ENCODE measurements around the gene ANKS1A. TPM values are rescaled to one million over a fixed set of nuclear protein-coding genes. Genes with fewer than 3 reads are reported as not detected.

Gene ANKS1A
- total RNA-seq, 4 donors from 2014 or later = 12.1 to 31.8 (median 24.1) TPM

DNA sequence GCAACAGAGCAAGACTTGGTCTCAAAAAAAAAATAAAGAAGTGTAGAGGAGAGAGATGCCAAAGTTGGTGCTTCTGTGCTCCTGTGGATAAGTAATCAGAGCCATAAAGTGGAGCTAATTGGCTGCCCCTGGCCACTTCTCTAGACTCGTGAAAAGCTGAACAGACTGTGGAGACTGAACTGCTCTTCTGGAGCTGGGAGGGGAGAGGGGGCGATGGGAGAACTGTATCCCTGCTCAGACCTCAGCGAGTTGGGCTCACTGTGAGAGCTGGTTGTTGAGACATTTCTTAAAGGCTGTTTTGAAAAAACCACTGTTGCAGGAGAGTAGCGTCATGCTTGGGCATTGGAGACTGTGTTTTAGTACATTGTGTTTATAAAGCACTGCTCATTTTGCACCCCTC is 126.4 kb downstream of the ANKS1A start:
- H3K4me3 ChIP-seq = no peak overlapping the region
- H3K27ac ChIP-seq = peak overlapping the region; percentile 87 to 88
- TF ChIP-seq, protein P1, sequence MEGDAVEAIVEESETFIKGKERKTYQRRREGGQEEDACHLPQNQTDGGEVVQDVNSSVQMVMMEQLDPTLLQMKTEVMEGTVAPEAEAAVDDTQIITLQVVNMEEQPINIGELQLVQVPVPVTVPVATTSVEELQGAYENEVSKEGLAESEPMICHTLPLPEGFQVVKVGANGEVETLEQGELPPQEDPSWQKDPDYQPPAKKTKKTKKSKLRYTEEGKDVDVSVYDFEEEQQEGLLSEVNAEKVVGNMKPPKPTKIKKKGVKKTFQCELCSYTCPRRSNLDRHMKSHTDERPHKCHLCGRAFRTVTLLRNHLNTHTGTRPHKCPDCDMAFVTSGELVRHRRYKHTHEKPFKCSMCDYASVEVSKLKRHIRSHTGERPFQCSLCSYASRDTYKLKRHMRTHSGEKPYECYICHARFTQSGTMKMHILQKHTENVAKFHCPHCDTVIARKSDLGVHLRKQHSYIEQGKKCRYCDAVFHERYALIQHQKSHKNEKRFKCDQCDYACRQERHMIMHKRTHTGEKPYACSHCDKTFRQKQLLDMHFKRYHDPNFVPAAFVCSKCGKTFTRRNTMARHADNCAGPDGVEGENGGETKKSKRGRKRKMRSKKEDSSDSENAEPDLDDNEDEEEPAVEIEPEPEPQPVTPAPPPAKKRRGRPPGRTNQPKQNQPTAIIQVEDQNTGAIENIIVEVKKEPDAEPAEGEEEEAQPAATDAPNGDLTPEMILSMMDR (IDR thresholded peaks at IDR 0.05) = no peak
- no peak for TF ChIP-seq POLR2A (IDR thresholded peaks at IDR 0.05)
- no peaks in the 10 kb centered on the region for H3K27me3 ChIP-seq
- intact Hi-C loops (cut with DNase I; ENCODE audit: low total_unique reads) = no loop called here
- H3K36me3 ChIP-seq = no peaks in the 10 kb centered on the region
- H3K4me1 ChIP-seq = no peaks in the 10 kb centered on the region
- no peaks in the 10 kb centered on the region for H3K9me3 ChIP-seq
- no peak for DNase-seq

DNA sequence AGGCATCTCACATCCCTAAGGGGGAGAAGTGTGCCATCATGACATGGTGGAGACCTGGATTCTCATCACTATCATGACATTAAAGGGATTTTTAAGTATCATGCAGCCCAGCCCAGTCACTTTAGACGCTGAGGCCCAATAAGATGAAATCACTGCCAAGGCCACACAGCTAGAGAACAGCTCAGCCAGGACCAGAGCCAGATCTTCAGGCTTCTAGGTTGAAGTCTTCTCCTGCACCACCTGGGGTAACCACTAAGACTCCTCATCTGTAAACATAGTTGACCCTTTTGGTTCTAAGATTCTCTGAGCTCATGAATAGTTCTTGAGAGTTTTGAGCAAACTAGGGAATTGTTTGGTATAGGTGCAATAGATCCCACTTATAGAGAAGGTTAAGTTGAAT is 126.9 kb downstream of the ANKS1A start:
- TF ChIP-seq, protein P1 (IDR thresholded peaks at IDR 0.05) = no peak
- TF ChIP-seq POLR2A (IDR thresholded peaks at IDR 0.05) = no peak
- Histone ChIP-seq H3K4me1 (no peaks in the 10 kb centered on the region), H3K27ac (peak overlapping the region; percentile 87 to 88), H3K27me3 (no peaks in the 10 kb centered on the region), H3K36me3 (no peaks in the 10 kb centered on the region), H3K4me3 (no peak overlapping the region), H3K9me3 (no peaks in the 10 kb centered on the region)
- intact Hi-C loops (cut with DNase I; ENCODE audit: low total_unique reads) = no loop called here
- no peak for DNase-seq

DNA sequence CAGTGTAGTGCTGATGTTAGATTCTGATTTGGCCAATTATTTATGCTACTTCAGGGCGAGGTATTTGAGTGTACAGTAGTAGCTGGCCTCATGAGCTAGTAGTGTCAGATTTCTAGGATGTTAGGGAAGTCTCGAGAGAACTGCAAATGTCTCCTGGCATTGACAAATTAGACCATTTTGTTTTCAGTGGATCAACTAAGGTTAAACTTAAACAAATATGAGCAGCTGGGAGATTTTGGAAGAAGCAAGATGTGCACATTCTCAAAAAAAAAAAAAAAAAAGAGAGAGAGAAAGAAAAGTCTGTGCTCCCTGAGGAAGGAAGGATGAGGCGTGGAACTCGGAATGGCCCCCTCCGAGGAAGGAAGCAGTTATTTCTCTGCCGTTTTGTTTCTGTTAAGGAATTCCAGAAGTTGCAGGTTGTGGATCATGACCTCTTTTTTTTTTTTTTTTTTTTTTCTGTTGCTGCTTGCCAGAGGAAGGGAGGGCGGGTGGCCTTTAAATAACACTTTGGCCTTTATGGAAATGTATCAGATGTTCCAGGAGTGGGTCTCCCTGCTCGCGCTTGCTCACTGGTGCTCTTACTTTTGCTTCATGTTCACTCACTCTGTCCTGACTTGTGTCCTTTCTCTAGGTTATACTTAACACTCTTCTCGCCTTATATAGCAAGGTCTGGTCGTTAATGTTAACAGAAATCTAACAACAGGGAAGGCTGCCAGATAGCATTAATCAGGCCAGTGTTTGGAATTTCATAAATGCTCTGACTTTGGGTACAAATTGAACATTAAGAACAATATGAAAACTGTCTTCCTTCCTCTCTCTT is 127.7 kb downstream of the ANKS1A start:
- H3K27ac ChIP-seq = peak overlapping the region; percentile 87 to 88
- intact Hi-C loops (cut with DNase I; ENCODE audit: low total_unique reads) = no loop called here
- H3K4me1 ChIP-seq = no peaks in the 10 kb centered on the region
- peak; percentile 41 to 65 for DNase-seq
- no peaks in the 10 kb centered on the region for H3K27me3 ChIP-seq
- no peaks in the 10 kb centered on the region for H3K36me3 ChIP-seq
- TF ChIP-seq POLR2A (IDR thresholded peaks at IDR 0.05) = peak in 1 of 2 donors; percentile 13
- TF ChIP-seq, protein P1 (IDR thresholded peaks at IDR 0.05) = no peak
- H3K9me3 ChIP-seq = no peaks in the 10 kb centered on the region
- peak overlapping the region; percentile 39 to 41 for H3K4me3 ChIP-seq

DNA sequence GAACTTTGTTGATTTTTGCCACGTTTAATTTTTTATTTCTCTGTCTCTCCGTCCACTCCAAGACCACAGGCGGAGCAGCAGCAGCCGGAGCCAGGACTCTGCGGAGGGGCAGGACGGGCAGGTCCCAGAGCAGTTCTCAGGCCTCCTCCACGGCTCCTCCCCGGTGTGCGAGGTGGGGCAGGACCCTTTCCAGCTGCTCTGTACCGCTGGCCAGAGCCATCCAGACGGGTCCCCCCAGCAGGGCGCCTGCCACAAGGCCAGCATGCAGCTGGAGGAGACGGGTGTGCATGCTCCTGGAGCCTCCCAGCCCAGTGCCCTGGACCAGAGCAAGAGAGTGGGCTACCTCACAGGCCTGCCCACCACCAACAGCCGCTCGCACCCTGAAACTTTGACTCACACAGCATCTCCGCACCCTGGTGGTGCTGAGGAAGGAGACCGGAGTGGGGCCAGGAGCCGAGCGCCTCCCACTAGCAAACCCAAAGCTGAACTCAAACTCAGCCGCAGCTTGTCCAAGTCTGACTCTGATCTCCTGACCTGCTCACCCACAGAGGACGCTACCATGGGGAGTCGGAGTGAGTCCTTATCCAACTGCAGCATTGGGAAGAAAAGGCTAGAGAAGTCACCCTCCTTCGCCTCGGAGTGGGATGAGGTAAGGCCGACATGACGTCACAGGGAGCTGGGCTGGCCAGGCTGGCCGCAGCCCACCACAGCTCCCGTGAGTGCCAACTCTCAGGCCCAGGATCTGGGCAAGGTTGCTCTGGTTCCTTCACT is 128.5 kb downstream of the ANKS1A start:
- intact Hi-C loops (cut with DNase I; ENCODE audit: low total_unique reads) = no loop called here
- Histone ChIP-seq H3K4me3 (peak overlapping the region; percentile 39 to 41), H3K9me3 (no peaks in the 10 kb centered on the region), H3K4me1 (no peaks in the 10 kb centered on the region), H3K27me3 (no peaks in the 10 kb centered on the region), H3K36me3 (no peaks in the 10 kb centered on the region), H3K27ac (peak overlapping the region; percentile 87 to 88)
- peak in 1 of 2 donors; percentile 30 for TF ChIP-seq POLR2A (IDR thresholded peaks at IDR 0.05)
- TF ChIP-seq, protein P1 (IDR thresholded peaks at IDR 0.05) = no peak
- peak; percentile 70 to 73 for DNase-seq

DNA sequence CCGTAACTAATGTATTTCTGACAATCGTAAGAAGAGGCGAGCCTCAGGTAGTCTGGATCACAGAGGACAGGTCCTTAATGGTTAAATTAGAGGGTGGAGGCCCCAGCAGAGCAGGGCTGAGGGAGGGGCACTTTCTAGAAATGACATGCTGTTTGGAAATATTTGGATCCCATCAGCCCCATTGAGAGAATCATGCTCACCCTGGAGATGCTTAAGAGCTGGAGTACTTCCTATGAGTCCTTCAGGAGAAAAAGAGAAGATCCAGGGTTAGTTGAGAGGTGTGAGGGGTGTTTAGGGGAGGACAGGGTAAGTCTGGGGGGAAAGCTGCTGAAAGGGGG is 129.1 kb downstream of the ANKS1A start:
- TF ChIP-seq, protein P1 (IDR thresholded peaks at IDR 0.05) = no peak
- TF ChIP-seq POLR2A (IDR thresholded peaks at IDR 0.05) = no peak
- Histone ChIP-seq H3K4me1 (no peaks in the 10 kb centered on the region), H3K9me3 (no peaks in the 10 kb centered on the region), H3K36me3 (no peaks in the 10 kb centered on the region), H3K4me3 (peak overlapping the region; percentile 39 to 41), H3K27me3 (no peaks in the 10 kb centered on the region), H3K27ac (peak overlapping the region; percentile 87 to 88)
- intact Hi-C loops (cut with DNase I; ENCODE audit: low total_unique reads) = no loop called here
- no peak for DNase-seq
